Liver (tissue), 3 donors: ENCODE data around the gene EVI2A.

Experiments
- CTCF ChIP-seq: fragments of 150-350 bp; IDR thresholded peaks from 2 replicates; pipeline ENCODE4 v1.5.1; 2017; ENCODE audit warnings: improper control_type of control experiment, low read depth, low read length; ENCODE audit not compliant: missing input control
- JUND ChIP-seq, 2 donors: IDR thresholded peaks; 2 replicates each; pipeline ENCODE4 v1.6.1; 2016; ENCODE audit warnings: antibody characterized with exemption in 2 of 2
- RAD21 ChIP-seq, 2 donors: IDR thresholded peaks; 2 replicates each; pipeline ENCODE4 v1.6.1; 2016; ENCODE audit warnings: antibody characterized with exemption in 2 of 2, mild to moderate bottlenecking in 2 of 2
- donor health status: healthy.
- donor health status: healthy.

DNA sequence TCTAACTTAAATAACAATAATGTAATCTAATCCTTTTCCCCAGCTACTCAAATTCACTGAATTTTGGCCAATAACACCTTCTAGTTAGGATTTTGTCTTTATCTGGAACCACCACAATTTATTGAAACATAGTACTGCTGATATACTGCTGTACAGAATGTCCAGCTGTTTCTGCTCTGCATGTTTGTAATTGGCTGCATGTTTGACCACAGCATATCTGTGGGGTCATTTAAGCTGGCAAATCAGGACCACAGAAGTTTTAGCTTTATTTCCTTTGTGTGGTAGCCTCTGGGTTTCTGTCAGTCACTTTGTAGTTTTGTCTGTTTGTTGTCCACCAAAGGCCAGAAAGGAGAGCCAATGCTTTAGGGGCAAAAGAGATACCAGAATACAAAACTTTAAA lies 47.8 kb upstream of the EVI2A start:
- TF ChIP-seq CTCF (no peak), RAD21 (IDR thresholded peaks at IDR 0.05) (no peak), JUND (IDR thresholded peaks at IDR 0.05) (no peak)
